22Rv1 (cell line): ENCODE measurements around the gene BPIFA2.

Experiments used
- H3K27ac ChIP-seq: fragments of 450-650 bp; 2 replicates; pipeline ENCODE4 v1.5.1; 2017
- ZFX ChIP-seq: fragments of 450-650 bp; IDR thresholded peaks from 2 replicates; pipeline ENCODE4 v1.6.1; 2017; ENCODE audit warnings: antibody characterized with exemption, borderline replicate concordance
- TF ChIP-seq, protein P1 (sequence below): fragments of 450-650 bp; IDR thresholded peaks from 2 replicates; pipeline ENCODE4 v1.5.1; 2017; ENCODE audit warnings: mild to moderate bottlenecking

The BPIFA2 gene

DNA sequence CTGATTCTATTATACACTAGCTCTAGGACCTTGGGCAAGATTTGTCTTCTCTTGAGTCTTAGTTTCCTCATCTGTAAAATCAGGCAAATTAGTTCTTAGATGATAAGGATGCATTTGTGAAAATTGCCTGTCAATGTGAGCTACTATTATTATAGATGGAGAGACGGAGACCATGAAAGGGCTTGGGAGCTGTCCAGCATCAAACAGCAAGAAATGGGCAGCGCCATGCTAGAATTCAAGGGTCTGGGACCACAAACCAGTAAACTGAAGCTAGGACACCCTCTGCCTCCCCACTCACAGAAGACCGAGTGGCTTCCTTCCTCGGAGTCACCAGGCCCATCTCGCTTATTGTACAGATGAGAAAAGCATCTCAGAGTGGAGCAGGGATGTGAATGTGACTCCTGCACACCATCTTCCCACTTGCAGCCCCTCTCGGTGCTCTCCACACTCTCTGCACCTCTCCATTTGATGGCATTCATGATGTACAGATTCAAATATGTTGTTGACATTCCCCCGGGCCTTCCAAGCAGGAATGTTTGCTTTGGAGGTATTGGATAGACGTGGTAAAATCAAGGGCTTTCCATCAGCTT is 25.0 kb downstream of the BPIFA2 start:
- peak overlapping the region; percentile 95 for H3K27ac ChIP-seq
- TF ChIP-seq, protein P1, sequence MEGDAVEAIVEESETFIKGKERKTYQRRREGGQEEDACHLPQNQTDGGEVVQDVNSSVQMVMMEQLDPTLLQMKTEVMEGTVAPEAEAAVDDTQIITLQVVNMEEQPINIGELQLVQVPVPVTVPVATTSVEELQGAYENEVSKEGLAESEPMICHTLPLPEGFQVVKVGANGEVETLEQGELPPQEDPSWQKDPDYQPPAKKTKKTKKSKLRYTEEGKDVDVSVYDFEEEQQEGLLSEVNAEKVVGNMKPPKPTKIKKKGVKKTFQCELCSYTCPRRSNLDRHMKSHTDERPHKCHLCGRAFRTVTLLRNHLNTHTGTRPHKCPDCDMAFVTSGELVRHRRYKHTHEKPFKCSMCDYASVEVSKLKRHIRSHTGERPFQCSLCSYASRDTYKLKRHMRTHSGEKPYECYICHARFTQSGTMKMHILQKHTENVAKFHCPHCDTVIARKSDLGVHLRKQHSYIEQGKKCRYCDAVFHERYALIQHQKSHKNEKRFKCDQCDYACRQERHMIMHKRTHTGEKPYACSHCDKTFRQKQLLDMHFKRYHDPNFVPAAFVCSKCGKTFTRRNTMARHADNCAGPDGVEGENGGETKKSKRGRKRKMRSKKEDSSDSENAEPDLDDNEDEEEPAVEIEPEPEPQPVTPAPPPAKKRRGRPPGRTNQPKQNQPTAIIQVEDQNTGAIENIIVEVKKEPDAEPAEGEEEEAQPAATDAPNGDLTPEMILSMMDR = no peak
- no peak for TF ChIP-seq ZFX

GRCh38 chr20:33199026-33199425 is 31.1 kb downstream of the BPIFA2 start:
- TF ChIP-seq, protein P1 = no peak
- TF ChIP-seq ZFX = no peak

GRCh38 chr20:33202451-33202850 is 34.5 kb downstream of the BPIFA2 start:
- H3K27ac ChIP-seq = no peak overlapping the region
- TF ChIP-seq, protein P1 = no peak
- no peak for TF ChIP-seq ZFX

More at GRCh38 chr20:33199026-33199425, 31.1 kb downstream of the BPIFA2 start:
- H3K27ac ChIP-seq = no peak overlapping the region

GRCh38 chr20:33203444-33203843 is 35.5 kb downstream of the BPIFA2 start:
- TF ChIP-seq, protein P1 = no peak
- TF ChIP-seq ZFX = no peak
- H3K27ac ChIP-seq = no peak overlapping the region

DNA sequence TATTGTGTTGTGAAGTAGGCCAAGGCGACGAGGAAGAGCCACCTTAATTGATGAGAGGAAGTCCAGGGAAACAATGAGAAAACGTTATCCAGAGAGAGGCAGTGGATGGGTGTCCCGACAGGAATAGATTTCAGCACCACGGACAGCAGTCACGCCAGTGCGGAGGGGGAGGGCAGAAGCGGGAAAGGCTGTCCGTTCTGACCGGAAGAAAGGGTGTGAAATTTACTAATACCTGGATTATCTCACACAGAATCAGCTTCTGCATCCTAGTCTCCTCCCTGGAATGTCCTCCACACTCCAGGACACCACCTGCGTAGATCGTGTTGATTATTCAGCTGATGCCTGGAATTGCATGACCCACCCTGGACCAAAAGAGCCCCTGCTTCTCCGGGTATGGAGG is 41.8 kb downstream of the BPIFA2 start:
- TF ChIP-seq ZFX = no peak
- TF ChIP-seq, protein P1 = no peak
- no peak overlapping the region for H3K27ac ChIP-seq

DNA sequence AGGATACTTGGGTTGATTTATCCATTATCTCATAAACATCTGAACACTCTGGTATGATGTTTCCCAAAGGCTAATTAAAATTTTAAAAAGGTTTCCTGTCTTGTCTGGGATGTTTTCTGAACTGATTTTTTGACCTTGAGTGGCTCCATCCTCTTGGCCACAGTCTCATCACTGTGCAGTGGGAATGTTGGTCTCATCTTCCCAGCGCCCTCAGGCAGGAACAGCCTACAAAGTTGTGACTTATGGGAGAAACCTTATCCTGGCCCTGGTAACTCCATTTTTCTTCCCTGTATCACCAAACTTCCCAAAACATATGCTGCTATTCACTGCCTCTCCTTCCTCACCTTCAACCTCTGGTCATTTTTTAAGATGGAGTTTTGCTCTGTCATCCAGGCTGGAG is 42.4 kb downstream of the BPIFA2 start:
- no peak overlapping the region for H3K27ac ChIP-seq
- no peak for TF ChIP-seq ZFX
- TF ChIP-seq, protein P1 = no peak

DNA sequence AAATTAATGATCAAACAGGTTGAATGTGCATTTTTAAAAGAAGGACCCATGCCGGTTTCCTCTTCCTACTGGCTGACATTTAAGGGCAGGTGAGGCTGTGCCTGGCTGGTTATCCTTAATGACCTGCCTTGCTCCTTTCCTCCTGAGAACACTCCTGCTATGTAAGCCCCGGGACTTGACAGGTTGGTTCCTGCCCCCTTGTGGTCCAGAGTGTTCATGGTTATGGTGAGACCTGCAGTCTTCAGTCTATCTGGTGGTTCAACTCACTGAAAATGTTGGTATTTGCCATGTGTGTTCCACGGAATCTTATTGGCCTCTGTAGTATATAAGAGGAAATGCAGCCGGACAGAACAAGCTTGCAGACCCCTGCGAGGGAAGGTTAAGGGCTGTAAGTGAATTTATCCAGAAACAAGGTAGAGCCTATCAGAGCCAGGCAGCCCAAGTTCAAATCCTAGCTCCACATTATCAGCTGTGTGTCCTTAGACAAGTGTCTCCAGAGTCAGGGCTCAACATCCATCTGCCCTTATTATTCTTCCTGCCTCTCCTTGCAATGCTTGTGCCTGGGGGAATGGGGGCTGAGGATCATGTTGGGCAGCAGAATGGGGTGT is 44.0 kb downstream of the BPIFA2 start:
- H3K27ac ChIP-seq = no peak overlapping the region
- no peak for TF ChIP-seq ZFX
- TF ChIP-seq, protein P1 = peak; percentile 83
